H1 (cell line): Measurements from ENCODE around the gene PDCL3.

Experiments used
- EZH2 ChIP-seq: fragments of 200-600 bp; sonication (generic); IDR thresholded peaks from 2 replicates; pipeline ENCODE4 v1.7.1; 2012; ENCODE audit warnings: low read depth, mild to moderate bottlenecking, moderate library complexity, low read length, inconsistent platforms; ENCODE audit not compliant: severe bottlenecking
- POLR2A ChIP-seq, 2 experiments: IDR thresholded peaks; 1 replicate in 1 of 2; 2 replicates in 1 of 2; pipeline ENCODE4 v1.6.1; 2011; ENCODE audit warnings: low read depth in 2 of 2, low read length in 2 of 2, mild to moderate bottlenecking in 2 of 2; ENCODE audit errors: control extremely low read depth in 1 of 2
- POLR2AphosphoS5 ChIP-seq: IDR thresholded peaks from 2 replicates; pipeline ENCODE4 v1.6.1; 2011; ENCODE audit warnings: low read depth, low read length
- TAF7 ChIP-seq: optimal IDR thresholded peaks from 2 replicates; pipeline ENCODE3; 2011; ENCODE audit warnings: low read depth, mild to moderate bottlenecking, inconsistent platforms, low read length, moderate library complexity, borderline replicate concordance

- TF ChIP-seq POLR2AphosphoS5: no peak
- no peak for TF ChIP-seq TAF7
- TF ChIP-seq EZH2: no peak
- no peak for TF ChIP-seq POLR2A (IDR thresholded peaks at IDR 0.05; ENCODE audit: control extremely low read depth in 1 of 2, low read depth in 2 of 2, low read length in 2 of 2)
These were observed 35.3 kb upstream of the PDCL3 start for GRCh38 chr2:100527440-100528015.
